Liver (tissue), 9 donors: ENCODE data around the gene NTN5. TPM values are rescaled to one million over a fixed set of nuclear protein-coding genes. Genes with fewer than 3 reads are reported as not detected.

Experiments used
- DNase-seq: peaks from one replicate; pipeline ENCODE4 v3.0.0-alpha.2; 2017; ENCODE audit warnings: low spot score
- H3K27ac ChIP-seq, 2 donors: one replicate each; pipeline ENCODE4 v1.7.0; 2013; ENCODE audit warnings: inconsistent platforms in 2 of 2, low read length in 2 of 2, control low read depth in 1 of 2, low read depth in 1 of 2, mild to moderate bottlenecking in 1 of 2
- H3K27me3 ChIP-seq, 4 donors: one replicate each; pipeline versions ENCODE4 v1.6.1 to v1.7.0; 2013; ENCODE audit warnings: low read length in 3 of 4, inconsistent platforms in 1 of 4, mild to moderate bottlenecking in 1 of 4, moderate library complexity in 1 of 4; ENCODE audit not compliant: control insufficient read depth in 4 of 4, insufficient read depth in 4 of 4
- H3K36me3 ChIP-seq, 4 donors: one replicate each; pipeline versions ENCODE4 v1.6.1 to v1.7.0; 2013; ENCODE audit warnings: low read length in 3 of 4, mild to moderate bottlenecking in 3 of 4, low read depth in 1 of 4, moderate library complexity in 1 of 4; ENCODE audit not compliant: control insufficient read depth in 4 of 4, insufficient read depth in 3 of 4
- H3K4me1 ChIP-seq, 4 donors: one replicate each; pipeline versions ENCODE4 v1.6.1 to v1.7.0; 2013; ENCODE audit warnings: low read length in 3 of 4, mild to moderate bottlenecking in 3 of 4, moderate library complexity in 1 of 4; ENCODE audit not compliant: control insufficient read depth in 4 of 4, insufficient read depth in 4 of 4
- H3K4me3 ChIP-seq, 3 donors: one replicate each; pipeline versions ENCODE4 v1.6.1 to v1.7.0; 2013; ENCODE audit warnings: low read length in 3 of 3, control low read depth in 1 of 3, low read depth in 1 of 3, mild to moderate bottlenecking in 1 of 3
- H3K9ac ChIP-seq, 2 donors: one replicate each; pipeline ENCODE4 v1.7.0; 2013; ENCODE audit warnings: low read length in 2 of 2, mild to moderate bottlenecking in 2 of 2, moderate library complexity in 2 of 2, control low read depth in 1 of 2, low read depth in 1 of 2
- H3K9me3 ChIP-seq, 4 donors: one replicate each; pipeline versions ENCODE4 v1.6.1 to v1.7.0; 2013; ENCODE audit warnings: low read length in 3 of 4; ENCODE audit not compliant: control insufficient read depth in 4 of 4
- ATF3 ChIP-seq: IDR thresholded peaks from 2 replicates; pipeline ENCODE4 v1.6.1; 2016; ENCODE audit warnings: antibody characterized with exemption
- CTCF ChIP-seq: fragments of 150-350 bp; IDR thresholded peaks from 2 replicates; pipeline ENCODE4 v1.5.1; 2017; ENCODE audit warnings: improper control_type of control experiment, low read depth, low read length; ENCODE audit not compliant: missing input control
- EGR1 ChIP-seq, 2 donors: IDR thresholded peaks; 2 replicates each; pipeline ENCODE4 v1.6.1; 2016 to 2018; ENCODE audit warnings: antibody characterized with exemption in 2 of 2, low read depth in 2 of 2
- FOXA1 ChIP-seq: IDR thresholded peaks from 2 replicates; pipeline ENCODE4 v1.6.1; 2016; ENCODE audit warnings: antibody characterized with exemption
- FOXA2 ChIP-seq: IDR thresholded peaks from 2 replicates; pipeline ENCODE4 v1.6.1; 2016; ENCODE audit warnings: antibody characterized with exemption
- GABPA ChIP-seq, 2 donors: IDR thresholded peaks in 1 of 2; conservative IDR thresholded peaks in 1 of 2; 2 replicates each; pipeline ENCODE4 v1.6.1; 2016; ENCODE audit warnings: antibody characterized with exemption in 2 of 2, mild to moderate bottlenecking in 1 of 2, moderate library complexity in 1 of 2
- HNF4A ChIP-seq, 2 donors: conservative IDR thresholded peaks; 2 replicates each; pipeline ENCODE4 v1.6.1; 2016; ENCODE audit warnings: antibody characterized with exemption in 2 of 2, mild to moderate bottlenecking in 2 of 2
- HNF4G ChIP-seq: IDR thresholded peaks from 2 replicates; pipeline ENCODE4 v1.6.1; 2016; ENCODE audit warnings: antibody characterized with exemption
- JUND ChIP-seq, 2 donors: IDR thresholded peaks; 2 replicates each; pipeline ENCODE4 v1.6.1; 2016; ENCODE audit warnings: antibody characterized with exemption in 2 of 2
- MAX ChIP-seq: IDR thresholded peaks from 2 replicates; pipeline ENCODE4 v1.6.1; 2016; ENCODE audit warnings: antibody characterized with exemption
- NR2F2 ChIP-seq: IDR thresholded peaks from 2 replicates; pipeline ENCODE4 v1.6.1; 2016; ENCODE audit warnings: antibody characterized with exemption
- RAD21 ChIP-seq, 2 donors: IDR thresholded peaks; 2 replicates each; pipeline ENCODE4 v1.6.1; 2016; ENCODE audit warnings: antibody characterized with exemption in 2 of 2, mild to moderate bottlenecking in 2 of 2
- REST ChIP-seq: IDR thresholded peaks from 2 replicates; pipeline ENCODE4 v1.6.1; 2016; ENCODE audit warnings: antibody characterized with exemption, mild to moderate bottlenecking
- RXRA ChIP-seq, 2 donors: IDR thresholded peaks; 2 replicates each; pipeline ENCODE4 v1.6.1; 2017 to 2018; ENCODE audit warnings: antibody characterized with exemption in 2 of 2, mild to moderate bottlenecking in 1 of 2
- SP1 ChIP-seq: IDR thresholded peaks from 2 replicates; pipeline ENCODE4 v1.6.1; 2018; ENCODE audit warnings: antibody characterized with exemption, mild to moderate bottlenecking
- TAF1 ChIP-seq: conservative IDR thresholded peaks from 2 replicates; pipeline ENCODE4 v1.6.1; 2016; ENCODE audit warnings: antibody characterized with exemption, mild to moderate bottlenecking
- YY1 ChIP-seq: IDR thresholded peaks from 2 replicates; pipeline ENCODE4 v1.6.1; 2016; ENCODE audit warnings: antibody characterized with exemption, mild to moderate bottlenecking
- ZBTB33 ChIP-seq: IDR thresholded peaks from 2 replicates; pipeline ENCODE4 v1.6.1; 2016; ENCODE audit warnings: antibody characterized with exemption
- WGBS: extraction: QIAGEN DNeasy Blood & Tissue Kit; methylation state at CpG from one replicate; pipeline ENCODE4 v1.1.7; 2013; 5-methylcytosine and 5-hydroxymethylcytosine counted together
- polyA plus RNA-seq, 2 donors: library from polyadenylated mRNA; stranded (reverse) in 1 of 2; unstranded in 1 of 2; fragments of 200-250 nt in 1 of 2; fragments of >200 nt in 1 of 2; fragmentation: Nextera tagmentation in 1 of 2; extraction: Ambion mirVana in 1 of 2; gene quantifications; one replicate each; pipeline versions ENCODE4 v1.2.1 to v1.2.3, GENCODE V29; 2013 to 2015
- total RNA-seq, 2 donors: library from RNA; depleted of rRNA; stranded (reverse); fragments of >200 nt; gene quantifications; one replicate each; pipeline ENCODE4 v1.2.3, GENCODE V29; 2014
- donor health status: healthy.
- donor health status: healthy.
- donor health status: healthy.
- donor health status: healthy.
- donor health status: healthy.

The NTN5 gene
- total and polyA plus RNA-seq, 4 donors = 0.08 to 0.09 TPM; not detected in 2

GRCh38 chr19:48714759-48715675 is 42.2 kb upstream of the NTN5 start:
- Histone ChIP-seq H3K36me3 (no peaks in the 10 kb centered on the region), H3K4me3 (peak overlapping the region; percentile 18 to 72 (median 48)), H3K27me3 (no peaks in the 10 kb centered on the region), H3K9me3 (no peaks in the 10 kb centered on the region), H3K9ac (peak overlapping the region; percentile 77 to 94), H3K4me1 (peaks cover 0 to 29% (median 18%) of the 10 kb centered on the region in 4 donors), H3K27ac (peak overlapping the region; percentile 82 to 89)
- DNase-seq = no peak
- TF ChIP-seq RAD21 (IDR thresholded peaks at IDR 0.05) (no peak), SP1 (no peak), FOXA1 (no peak), HNF4G (no peak)
- WGBS = 63% methylated on average over 26 of the region's 26 CpGs

GRCh38 chr19:48713864-48714755 is 41.3 kb upstream of the NTN5 start:
- H3K27me3 ChIP-seq = no peaks in the 10 kb centered on the region
- H3K36me3 ChIP-seq = no peaks in the 10 kb centered on the region
- DNase-seq = peak; percentile 98
- H3K9ac ChIP-seq = peak overlapping the region; percentile 77 to 94
- no peaks in the 10 kb centered on the region for H3K9me3 ChIP-seq
- under 1% methylated on average over 67 of the region's 67 CpGs for WGBS
- TF ChIP-seq FOXA1 = no peak
- peak; percentile 38 to 65 for TF ChIP-seq EGR1 (IDR thresholded peaks at IDR 0.05; ENCODE audit: low read depth in 2 of 2)
- TF ChIP-seq REST = no peak
- peak; percentile 30 for TF ChIP-seq MAX
- TF ChIP-seq RXRA (IDR thresholded peaks at IDR 0.05) = peak; percentile 98
- peak; percentile 39 for TF ChIP-seq ZBTB33
- peak; percentile 89 for TF ChIP-seq NR2F2
- no peak for TF ChIP-seq FOXA2
- TF ChIP-seq CTCF = no peak
- TF ChIP-seq ATF3 = no peak
- TF ChIP-seq JUND (IDR thresholded peaks at IDR 0.05) = peak in 1 of 2 donors; percentile 26
- TF ChIP-seq SP1 = peak; percentile 96
- TF ChIP-seq TAF1 = no peak
- peak; percentile 33 for TF ChIP-seq HNF4G
- TF ChIP-seq RAD21 (IDR thresholded peaks at IDR 0.05) = peak; percentile 7 to 57
- TF ChIP-seq YY1 = peak; percentile 83
- peak in 1 of 2 donors; percentile 56 for TF ChIP-seq GABPA (IDR thresholded peaks at IDR 0.05 in 1 of 2, conservative IDR thresholded peaks at IDR 0.05 in 1 of 2)
- peak; percentile 34 to 69 for TF ChIP-seq HNF4A (conservative IDR thresholded peaks at IDR 0.05)
- peaks cover 0 to 29% (median 18%) of the 10 kb centered on the region in 4 donors for H3K4me1 ChIP-seq
- H3K27ac ChIP-seq = peak overlapping the region; percentile 82 to 89
- H3K4me3 ChIP-seq = peak overlapping the region; percentile 44 to 72 (median 61)
